Breast epithelium (tissue), 4 donors: ENCODE data around the gene TNN. TPM values are rescaled to one million over a fixed set of nuclear protein-coding genes. Genes with fewer than 3 reads are reported as not detected.

Experiments
- DNase-seq, 2 donors: peaks; one replicate each; pipeline ENCODE4 v3.0.0-alpha.2; 2019; ENCODE audit warnings: low spot score in 2 of 2
- H3K27ac ChIP-seq, 2 donors: fragments of 200-600 bp; sonication (generic) in 1 of 2; one replicate each; pipeline ENCODE4 v1.5.1; 2016 to 2019; ENCODE audit warnings: mild to moderate bottlenecking in 1 of 2
- H3K27me3 ChIP-seq, 2 donors: fragments of 200-600 bp; sonication (generic) in 1 of 2; one replicate each; pipeline versions ENCODE4 v1.5.1 to v1.6.0; 2017 to 2019; ENCODE audit warnings: control low read depth in 1 of 2, mild to moderate bottlenecking in 1 of 2
- H3K36me3 ChIP-seq: fragments of 200-600 bp; one replicate; pipeline ENCODE4 v1.5.1; 2019
- H3K4me1 ChIP-seq, 2 donors: fragments of 200-600 bp; sonication (generic); one replicate each; pipeline ENCODE4 v1.5.1; 2016 to 2019; ENCODE audit warnings: control low read depth in 1 of 2
- H3K4me3 ChIP-seq, 3 donors: fragments of 200-600 bp; sonication (generic); 1 replicate in 2 of 3; 2 replicates in 1 of 3; pipeline ENCODE4 v1.5.1; 2016 to 2019; ENCODE audit warnings: mild to moderate bottlenecking in 3 of 3, moderate library complexity in 2 of 3
- H3K9me3 ChIP-seq, 2 donors: fragments of 200-600 bp; sonication (generic) in 1 of 2; one replicate each; pipeline ENCODE4 v1.5.1; 2016 to 2019; ENCODE audit warnings: control low read depth in 1 of 2
- POLR2A ChIP-seq: fragments of 450-650 bp; IDR thresholded peaks from one replicate; pipeline ENCODE4 v1.6.1; 2016; ENCODE audit warnings: antibody characterized with exemption, mild to moderate bottlenecking, moderate library complexity
- POLR2AphosphoS5 ChIP-seq, 3 donors: sonication (generic); formaldehyde crosslinking; IDR thresholded peaks; one replicate each; pipeline ENCODE4 v1.6.1; 2017; ENCODE audit warnings: antibody characterized with exemption in 3 of 3
- intact Hi-C: fragments of 100-400 bp; cut with DNase I; formaldehyde crosslinking; loops from one replicate; pipeline ENCODE4 v1.15.1; 2023; ENCODE audit warnings: low total_unique reads
- total RNA-seq, 3 donors: library from RNA; depleted of rRNA; stranded (reverse); fragments of >200 nt; gene quantifications; one replicate each; pipeline ENCODE4 v1.1.0, GENCODE V29; 2016
- TF ChIP-seq, protein P1 (sequence below), 3 donors: fragments of 450-650 bp; IDR thresholded peaks; one replicate each; pipeline ENCODE4 v1.5.1; 2016 to 2017; ENCODE audit warnings: antibody characterized with exemption in 3 of 3, mild to moderate bottlenecking in 3 of 3, moderate library complexity in 3 of 3

Gene TNN
- total RNA-seq, 3 donors from 2014 or later, result 1.3 to 2.6 (median 1.9) TPM

DNA sequence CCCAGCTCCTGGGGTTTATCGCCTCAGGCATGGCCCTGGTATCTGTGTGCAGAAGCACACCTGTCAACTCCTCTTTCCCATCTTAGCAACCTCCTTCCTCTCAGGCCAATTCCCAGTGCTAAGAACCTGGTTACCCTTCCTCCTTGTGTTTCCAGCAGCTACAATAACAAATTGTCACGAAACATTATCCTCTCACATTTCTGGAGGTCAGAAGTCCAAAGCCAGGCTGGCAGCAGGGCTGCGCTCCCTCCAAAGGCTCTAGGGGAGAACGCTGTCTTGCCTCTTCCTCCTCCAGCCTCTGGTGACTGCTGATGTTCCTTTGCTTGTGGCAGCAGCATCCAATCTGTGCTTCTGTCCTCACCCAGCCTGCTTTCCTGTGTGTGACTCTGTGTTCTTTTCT lies 33.7 kb upstream of the TNN start:
- Histone ChIP-seq H3K4me1 (no peaks in the 10 kb centered on the region), H3K4me3 (no peak overlapping the region), H3K36me3 (no peaks in the 10 kb centered on the region), H3K9me3 (no peaks in the 10 kb centered on the region), H3K27me3 (no peaks in the 10 kb centered on the region), H3K27ac (no peak overlapping the region)
- intact Hi-C loops, result no loop called here
- DNase-seq, result no peak
- TF ChIP-seq POLR2A (no peak), POLR2AphosphoS5 (IDR thresholded peaks at IDR 0.05) (no peak)
- TF ChIP-seq, protein P1, sequence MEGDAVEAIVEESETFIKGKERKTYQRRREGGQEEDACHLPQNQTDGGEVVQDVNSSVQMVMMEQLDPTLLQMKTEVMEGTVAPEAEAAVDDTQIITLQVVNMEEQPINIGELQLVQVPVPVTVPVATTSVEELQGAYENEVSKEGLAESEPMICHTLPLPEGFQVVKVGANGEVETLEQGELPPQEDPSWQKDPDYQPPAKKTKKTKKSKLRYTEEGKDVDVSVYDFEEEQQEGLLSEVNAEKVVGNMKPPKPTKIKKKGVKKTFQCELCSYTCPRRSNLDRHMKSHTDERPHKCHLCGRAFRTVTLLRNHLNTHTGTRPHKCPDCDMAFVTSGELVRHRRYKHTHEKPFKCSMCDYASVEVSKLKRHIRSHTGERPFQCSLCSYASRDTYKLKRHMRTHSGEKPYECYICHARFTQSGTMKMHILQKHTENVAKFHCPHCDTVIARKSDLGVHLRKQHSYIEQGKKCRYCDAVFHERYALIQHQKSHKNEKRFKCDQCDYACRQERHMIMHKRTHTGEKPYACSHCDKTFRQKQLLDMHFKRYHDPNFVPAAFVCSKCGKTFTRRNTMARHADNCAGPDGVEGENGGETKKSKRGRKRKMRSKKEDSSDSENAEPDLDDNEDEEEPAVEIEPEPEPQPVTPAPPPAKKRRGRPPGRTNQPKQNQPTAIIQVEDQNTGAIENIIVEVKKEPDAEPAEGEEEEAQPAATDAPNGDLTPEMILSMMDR (IDR thresholded peaks at IDR 0.05), result no peak

DNA sequence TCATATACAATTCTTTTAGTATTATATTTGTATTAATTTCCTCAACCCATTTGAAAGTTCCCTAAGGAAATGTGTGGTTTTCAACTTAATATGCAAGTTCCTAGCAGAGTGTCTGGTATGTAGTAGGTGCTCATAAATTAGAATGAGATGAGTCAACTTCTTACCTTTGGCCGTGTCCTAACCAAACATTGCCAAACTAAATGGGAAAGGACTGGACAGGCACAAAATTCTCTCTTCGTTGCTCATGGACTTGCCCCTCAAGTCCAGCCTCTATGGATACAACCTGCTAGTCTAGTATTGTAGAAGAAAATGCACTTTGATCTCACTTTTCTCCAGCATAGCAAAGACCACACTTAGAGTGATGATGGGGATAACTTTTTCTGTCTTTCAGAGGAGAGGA lies 32.9 kb upstream of the TNN start:
- Histone ChIP-seq H3K4me3 (no peak overlapping the region), H3K27ac (no peak overlapping the region), H3K9me3 (no peaks in the 10 kb centered on the region), H3K4me1 (no peaks in the 10 kb centered on the region), H3K27me3 (no peaks in the 10 kb centered on the region), H3K36me3 (no peaks in the 10 kb centered on the region)
- TF ChIP-seq, protein P1 (IDR thresholded peaks at IDR 0.05), result no peak
- TF ChIP-seq POLR2AphosphoS5 (IDR thresholded peaks at IDR 0.05) (no peak), POLR2A (no peak)
- DNase-seq, result no peak
- intact Hi-C loops, result no loop called here

DNA sequence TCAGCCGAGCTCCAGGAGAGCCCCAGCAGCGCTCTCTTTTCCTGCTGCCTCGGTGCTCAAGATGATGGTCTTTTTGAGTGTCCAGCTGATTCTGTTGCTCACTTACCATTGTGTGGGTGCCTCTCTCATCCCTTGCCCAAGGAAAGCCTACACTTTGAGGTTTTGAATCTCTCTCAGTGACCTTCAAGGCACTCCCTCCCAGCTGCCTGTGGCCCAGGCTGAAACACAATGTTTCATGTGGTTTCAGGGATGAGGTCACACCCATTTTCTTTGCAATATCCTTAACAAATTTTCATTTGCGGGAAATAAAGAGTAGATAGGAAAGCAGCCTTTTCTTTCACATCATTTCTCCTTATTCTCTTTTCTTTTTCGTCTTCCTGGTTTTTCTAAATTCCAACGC lies 31.8 kb upstream of the TNN start:
- no peak overlapping the region for H3K27ac ChIP-seq
- no peak for TF ChIP-seq POLR2AphosphoS5 (IDR thresholded peaks at IDR 0.05)
- TF ChIP-seq, protein P1 (IDR thresholded peaks at IDR 0.05), result no peak
- no peak for TF ChIP-seq POLR2A
- intact Hi-C loops, result no loop called here
- H3K9me3 ChIP-seq, result no peaks in the 10 kb centered on the region
- no peaks in the 10 kb centered on the region for H3K4me1 ChIP-seq
- H3K36me3 ChIP-seq, result no peaks in the 10 kb centered on the region
- no peak for DNase-seq
- H3K4me3 ChIP-seq, result no peak overlapping the region
- H3K27me3 ChIP-seq, result no peaks in the 10 kb centered on the region

DNA sequence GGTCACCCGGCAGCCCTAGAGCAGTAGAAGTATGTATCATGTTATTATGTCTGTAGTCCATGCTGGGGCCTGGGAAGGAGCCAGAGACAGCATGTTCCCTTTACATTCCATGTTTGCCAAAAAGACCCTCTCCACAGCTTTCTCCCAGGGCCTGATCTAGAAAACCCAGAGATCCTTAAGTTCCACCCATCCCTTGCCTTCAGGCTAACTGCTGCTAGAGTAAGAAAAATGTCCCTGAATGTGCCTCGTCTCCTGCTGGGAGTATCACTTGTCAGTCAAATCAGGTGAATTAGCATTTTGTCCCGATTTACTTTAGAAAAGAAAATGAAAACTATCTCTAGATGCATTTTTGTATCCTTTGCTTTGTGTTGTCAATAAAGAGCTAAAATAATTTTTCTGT lies 31.2 kb upstream of the TNN start:
- Histone ChIP-seq H3K27me3 (no peaks in the 10 kb centered on the region), H3K27ac (no peak overlapping the region), H3K4me1 (no peaks in the 10 kb centered on the region), H3K9me3 (no peaks in the 10 kb centered on the region), H3K36me3 (no peaks in the 10 kb centered on the region), H3K4me3 (no peak overlapping the region)
- intact Hi-C loops, result no loop called here
- no peak for DNase-seq
- TF ChIP-seq, protein P1 (IDR thresholded peaks at IDR 0.05), result no peak
- no peak for TF ChIP-seq POLR2AphosphoS5 (IDR thresholded peaks at IDR 0.05)
- TF ChIP-seq POLR2A, result no peak

DNA sequence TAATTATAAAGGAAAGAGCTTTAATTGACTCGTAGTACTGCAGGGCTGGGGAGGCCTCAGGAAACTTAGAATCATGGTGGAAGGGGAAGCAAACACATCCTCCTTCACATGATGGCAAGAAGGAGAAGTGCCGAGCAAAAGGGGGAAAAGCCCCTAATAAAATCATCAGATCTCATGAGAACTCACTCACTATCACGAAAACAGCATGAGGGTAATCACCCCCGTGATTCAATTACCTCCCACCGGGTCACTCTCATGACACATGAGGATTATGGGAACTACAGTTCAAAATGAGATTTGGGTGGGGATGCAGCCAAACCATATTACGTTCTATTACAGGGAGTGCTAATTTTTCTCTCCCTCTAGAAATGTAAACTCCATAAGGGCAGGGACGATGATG lies 30.2 kb upstream of the TNN start:
- intact Hi-C loops, result no loop called here
- DNase-seq, result no peak
- Histone ChIP-seq H3K9me3 (no peaks in the 10 kb centered on the region), H3K4me3 (no peak overlapping the region), H3K4me1 (no peaks in the 10 kb centered on the region), H3K36me3 (no peaks in the 10 kb centered on the region), H3K27me3 (no peaks in the 10 kb centered on the region), H3K27ac (no peak overlapping the region)
- TF ChIP-seq POLR2A (no peak), POLR2AphosphoS5 (IDR thresholded peaks at IDR 0.05) (no peak)
- TF ChIP-seq, protein P1 (IDR thresholded peaks at IDR 0.05), result no peak
